ENCODE results near the gene CD93.

The CD93 gene

DNA sequence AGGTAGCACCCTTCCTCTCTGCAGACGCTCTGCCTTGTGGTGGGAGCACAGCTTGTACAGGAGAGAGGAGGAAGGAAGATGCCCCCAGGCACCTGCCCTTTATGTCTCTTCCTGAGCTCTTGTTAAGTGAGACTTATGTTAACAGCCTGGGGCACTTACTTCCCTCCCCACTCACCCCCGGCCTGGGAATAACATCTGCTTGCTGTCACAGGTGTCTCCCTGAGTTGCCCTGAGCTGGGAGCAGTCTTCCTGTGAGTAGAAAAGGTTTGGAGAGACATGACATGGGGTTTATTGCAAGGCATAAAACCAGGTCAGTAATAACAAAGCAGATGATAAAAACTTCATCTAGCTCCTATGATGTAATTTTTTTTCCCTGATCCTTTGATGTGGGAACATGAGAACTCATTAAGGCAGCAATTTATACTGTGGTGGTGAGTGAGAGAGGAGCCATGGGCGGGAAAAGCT lies 49.1 kb downstream of the CD93 start:
- no peak for DNase-seq (ENCODE audit: low read depth in 2 of 3, low spot score in 2 of 3)

DNA sequence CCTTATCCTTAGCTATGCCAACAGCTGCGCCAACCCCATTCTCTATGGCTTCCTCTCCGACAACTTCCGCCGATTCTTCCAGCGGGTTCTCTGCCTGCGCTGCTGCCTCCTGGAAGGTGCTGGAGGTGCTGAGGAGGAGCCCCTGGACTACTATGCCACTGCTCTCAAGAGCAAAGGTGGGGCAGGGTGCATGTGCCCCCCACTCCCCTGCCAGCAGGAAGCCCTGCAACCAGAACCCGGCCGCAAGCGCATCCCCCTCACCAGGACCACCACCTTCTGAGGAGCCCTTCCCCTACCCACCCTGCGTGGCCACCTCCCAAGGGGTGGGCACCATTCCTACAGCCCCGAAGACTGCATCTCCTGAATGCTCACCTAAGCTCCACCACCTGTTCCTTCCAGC lies 49.8 kb downstream of the CD93 start:
- no peak for DNase-seq (ENCODE audit: low read depth in 2 of 3, low spot score in 2 of 3)

- DNase-seq (ENCODE audit: low read depth in 2 of 3, low spot score in 2 of 3), result no peak
These were observed 50.4 kb downstream of the CD93 start for GRCh38 chr20:23035731-23036130.

DNA sequence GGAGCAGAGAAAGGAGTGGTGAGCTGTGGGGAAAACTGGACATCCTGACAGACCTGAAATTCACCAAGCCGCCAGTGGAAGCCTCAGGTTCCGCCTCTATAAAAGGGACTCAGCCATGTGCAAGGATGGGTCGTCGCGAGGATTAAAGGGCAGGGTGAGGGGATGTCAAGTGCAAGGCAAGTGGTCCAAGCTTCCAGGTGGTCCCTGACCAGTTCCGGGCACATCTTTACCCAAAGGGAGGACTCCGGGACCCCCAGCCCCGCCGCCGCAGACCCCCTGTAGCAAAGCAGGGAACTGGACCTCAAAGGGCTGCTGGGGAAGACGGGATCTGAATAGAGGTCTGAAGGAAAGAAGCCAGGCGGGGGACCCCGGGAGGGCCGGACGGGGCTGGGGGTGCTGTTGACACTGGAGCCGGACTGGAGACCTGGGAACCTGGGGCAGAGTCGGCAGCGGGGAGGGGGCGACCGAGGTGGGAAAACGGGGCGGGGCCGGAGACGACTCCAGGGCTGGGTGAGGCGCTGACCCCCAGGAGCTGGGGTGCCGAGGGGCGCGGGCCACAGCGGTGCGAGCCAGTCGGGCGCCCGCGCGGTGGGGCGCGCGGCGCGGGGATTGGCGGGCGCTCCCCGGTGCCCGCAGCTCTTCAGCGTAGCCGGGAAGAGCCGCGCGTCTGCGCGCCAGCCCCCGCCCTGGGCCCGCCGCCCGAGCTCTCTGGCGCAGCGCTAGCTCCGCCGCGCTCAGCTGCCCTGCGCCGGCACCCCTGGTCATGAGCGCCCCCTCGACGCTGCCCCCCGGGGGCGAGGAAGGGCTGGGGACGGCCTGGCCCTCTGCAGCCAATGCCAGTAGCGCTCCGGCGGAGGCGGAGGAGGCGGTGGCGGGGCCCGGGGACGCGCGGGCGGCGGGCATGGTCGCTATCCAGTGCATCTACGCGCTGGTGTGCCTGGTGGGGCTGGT lies 51.1 kb downstream of the CD93 start, which contains the start of gene SSTR4:
Gene SSTR4, plus strand, starts transcription at position 592 of the 951 bp plus-strand sequence. Its CDS starts 172 bp downstream, at position 764.
- no peak for DNase-seq (ENCODE audit: low read depth in 2 of 3, low spot score in 2 of 3)

DNA sequence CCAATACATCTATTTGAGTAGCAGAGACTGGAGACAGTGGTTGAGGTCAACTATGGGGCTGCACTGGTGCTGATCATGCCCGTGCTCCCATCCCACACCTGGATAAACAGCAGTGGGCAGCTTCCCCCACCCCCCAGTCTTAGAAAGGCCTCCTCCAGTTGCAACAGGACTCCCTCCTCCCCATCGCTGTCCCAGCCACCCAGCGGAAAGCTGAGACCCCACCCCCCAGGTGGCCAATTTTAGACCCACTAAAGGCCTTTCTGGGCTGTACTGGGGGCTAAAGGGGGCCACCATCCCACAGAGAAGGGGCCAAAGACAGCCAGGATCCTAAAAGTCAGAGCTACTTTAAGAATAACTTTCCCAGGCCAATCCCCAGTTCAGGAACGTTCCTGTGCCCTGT lies 52.2 kb downstream of the CD93 start:
- DNase-seq (ENCODE audit: low read depth in 2 of 3, low spot score in 2 of 3), result no peak

- DNase-seq (ENCODE audit: low read depth in 2 of 3, low spot score in 2 of 3), result no peak
These were observed 53.4 kb downstream of the CD93 start for GRCh38 chr20:23032750-23033078.

DNA sequence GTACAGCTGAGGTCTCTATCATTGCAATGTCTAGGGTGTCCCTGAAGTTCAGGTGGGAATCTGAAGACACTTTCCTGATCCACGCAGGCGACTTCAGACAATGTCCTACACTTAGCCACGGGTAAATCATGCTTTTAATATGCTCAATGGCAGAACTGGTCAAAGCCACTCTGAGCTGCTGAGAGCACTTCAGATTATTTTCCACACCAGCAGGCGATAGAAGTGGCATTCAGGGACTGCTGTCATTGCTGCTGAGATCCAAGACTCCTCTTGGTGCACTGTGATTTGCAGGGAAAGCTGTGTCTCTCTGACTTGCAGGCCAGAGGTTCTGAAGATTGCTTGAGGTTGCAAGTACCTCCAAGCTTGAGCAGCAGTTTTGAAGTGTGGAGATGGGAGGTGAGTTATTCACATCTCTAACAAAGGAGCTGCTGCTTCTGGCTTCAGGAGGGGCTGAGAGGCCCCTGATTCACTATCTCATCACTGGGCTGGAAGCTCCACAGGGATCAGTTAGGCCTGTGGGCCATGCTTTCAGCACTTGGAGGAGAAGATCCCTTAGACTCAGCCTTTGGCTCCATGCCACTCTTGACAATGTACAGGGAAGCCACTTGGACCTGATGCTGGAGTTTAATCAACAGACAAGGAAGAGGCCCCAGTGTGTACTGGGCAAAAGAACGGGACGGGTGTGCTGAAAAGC lies 53.9 kb downstream of the CD93 start:
- DNase-seq (ENCODE audit: low read depth in 2 of 3, low spot score in 2 of 3), result no peak

DNA sequence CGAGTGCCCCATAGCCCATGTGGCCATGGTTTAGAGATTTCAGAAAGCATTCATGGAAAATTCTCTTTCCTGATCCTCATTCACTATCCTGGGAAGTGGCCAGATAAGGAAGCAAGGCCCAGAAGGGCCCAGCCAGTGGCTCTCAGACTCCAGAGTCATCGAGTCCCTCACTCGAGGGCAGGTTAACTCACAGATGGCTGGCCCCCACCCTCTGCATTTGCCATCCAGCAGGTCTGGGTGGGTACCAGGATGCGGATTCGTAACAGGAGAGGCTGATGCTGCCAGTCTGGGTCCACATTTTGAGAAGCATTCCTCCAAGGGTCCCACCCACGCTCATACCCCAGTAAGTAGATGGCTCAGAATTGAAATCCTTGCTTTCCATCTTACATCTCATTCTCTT lies 54.8 kb downstream of the CD93 start:
- no peak for DNase-seq (ENCODE audit: low read depth in 2 of 3, low spot score in 2 of 3)

Data from activated CD8-positive, alpha-beta memory T cell treated with anti-CD3 and anti-CD28 coated beads for 48 hours (primary cell).